GM18951 (cell line): ENCODE results near the gene ORMDL1.

Experiments
- POLR2A ChIP-seq: IDR thresholded peaks from 4 replicates; pipeline ENCODE4 v1.6.1; 2011; ENCODE audit warnings: mild to moderate bottlenecking; ENCODE audit not compliant: insufficient read length, insufficient read depth; ENCODE audit errors: extremely low read depth
- in situ Hi-C: fragments of 300-500 bp; cut with MboI; formaldehyde crosslinking; loops from one replicate; pipeline ENCODE4 v1.12.0; 2022; ENCODE audit warnings: low sequenced_read_pairs, mixed read lengths, inconsistent platforms; ENCODE audit not compliant: unreplicated experiment

Gene ORMDL1

GRCh38 chr2:189798312-189799029, 14.3 kb upstream of the ORMDL1 start:
- in situ Hi-C loops: loop anchor here (25.0 kb wide), 1 partner anchor 264 kb away; the partner anchor contains the start of gene MSTN
- no peak for TF ChIP-seq POLR2A

GRCh38 chr2:189797902-189798301, 13.8 kb upstream of the ORMDL1 start:
- no peak for TF ChIP-seq POLR2A
- in situ Hi-C loops: loop anchor here (25.0 kb wide), 1 partner anchor 264 kb away; the partner anchor contains the start of gene MSTN

DNA sequence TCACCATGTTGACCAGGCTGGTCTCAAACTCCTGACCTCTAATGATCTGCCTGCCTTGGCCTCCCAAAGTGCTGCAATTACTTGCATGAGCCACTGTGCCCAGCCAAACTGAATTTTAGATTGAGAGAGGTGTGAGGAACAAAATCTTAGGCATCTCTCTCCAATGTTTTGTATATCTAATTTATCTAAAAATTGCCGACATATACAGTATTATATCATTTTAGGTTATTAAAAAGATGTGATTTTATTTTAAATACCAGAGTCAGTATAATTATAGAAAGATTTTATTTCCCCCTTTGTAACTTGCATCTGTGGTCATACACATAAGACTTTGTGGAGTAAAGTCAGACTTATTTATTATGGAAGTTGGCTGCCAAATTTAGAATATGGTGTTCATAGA, 10.2 kb upstream of the ORMDL1 start:
- in situ Hi-C loops: loop anchor here (25.0 kb wide), 1 partner anchor 268 kb away; the partner anchor contains the start of gene MSTN
- no peak for TF ChIP-seq POLR2A

GRCh38 chr2:189791338-189792042, 7.4 kb upstream of the ORMDL1 start:
- TF ChIP-seq POLR2A: no peak

GRCh38 chr2:189783451-189783926, 650 bp downstream of the ORMDL1 start:
- in situ Hi-C loops: loop anchor here (25.0 kb wide), 1 partner anchor 279 kb away; the partner anchor contains the start of gene MSTN

More at GRCh38 chr2:189791338-189792042, 7.4 kb upstream of the ORMDL1 start:
- in situ Hi-C loops: loop anchor here (25.0 kb wide), 1 partner anchor 271 kb away; the partner anchor contains the start of gene MSTN

GRCh38 chr2:189782221-189782671, 1.9 kb downstream of the ORMDL1 start:
- in situ Hi-C loops: loop anchor here (25.0 kb wide), 1 partner anchor 280 kb away; the partner anchor contains the start of gene MSTN
- no peak for TF ChIP-seq POLR2A

More at GRCh38 chr2:189783451-189783926, 650 bp downstream of the ORMDL1 start:
- TF ChIP-seq POLR2A: no peak

GRCh38 chr2:189772212-189772611, 11.9 kb downstream of the ORMDL1 start:
- TF ChIP-seq POLR2A: no peak
- in situ Hi-C loops: loop anchor here (25.0 kb wide), 1 partner anchor 110 kb away; the partner anchor contains the start of genes ANKAR and ASNSD1

DNA sequence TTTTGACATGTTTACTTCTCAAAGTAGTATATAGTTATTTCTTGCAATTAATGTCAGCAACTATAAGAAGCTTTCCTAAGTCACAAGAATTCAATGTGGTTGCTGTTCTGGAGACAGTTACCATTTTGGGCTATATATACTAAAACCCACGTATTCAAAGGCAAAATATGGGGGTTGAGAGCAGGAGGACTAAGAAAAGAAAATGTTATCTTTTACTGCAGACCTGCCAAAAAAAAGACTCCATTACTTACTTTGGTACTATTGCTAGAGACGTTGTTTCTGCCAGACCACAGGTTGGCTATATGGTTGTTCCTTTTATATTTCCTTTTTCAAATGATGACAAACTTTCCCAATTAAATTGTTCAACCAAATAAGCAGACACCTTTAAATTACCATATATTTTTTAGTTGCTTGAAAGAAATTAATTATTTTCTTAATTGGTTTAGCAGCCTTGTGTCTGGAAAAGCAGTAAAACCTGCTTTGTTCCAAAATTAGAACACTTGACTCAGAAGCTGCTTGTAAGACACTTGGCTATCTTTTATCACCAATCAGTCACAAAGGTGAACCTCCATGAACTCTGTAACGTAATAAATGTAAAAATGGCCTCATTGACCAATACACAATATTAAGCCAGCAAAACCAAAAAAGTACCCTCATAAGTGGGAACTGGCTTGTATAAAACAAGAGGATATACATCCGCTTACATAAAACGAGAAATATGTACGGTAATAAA, 13.4 kb downstream of the ORMDL1 start:
- in situ Hi-C loops: loop anchor here (25.0 kb wide), 1 partner anchor 108 kb away; the partner anchor contains the start of genes ANKAR and ASNSD1
- TF ChIP-seq POLR2A: no peak

DNA sequence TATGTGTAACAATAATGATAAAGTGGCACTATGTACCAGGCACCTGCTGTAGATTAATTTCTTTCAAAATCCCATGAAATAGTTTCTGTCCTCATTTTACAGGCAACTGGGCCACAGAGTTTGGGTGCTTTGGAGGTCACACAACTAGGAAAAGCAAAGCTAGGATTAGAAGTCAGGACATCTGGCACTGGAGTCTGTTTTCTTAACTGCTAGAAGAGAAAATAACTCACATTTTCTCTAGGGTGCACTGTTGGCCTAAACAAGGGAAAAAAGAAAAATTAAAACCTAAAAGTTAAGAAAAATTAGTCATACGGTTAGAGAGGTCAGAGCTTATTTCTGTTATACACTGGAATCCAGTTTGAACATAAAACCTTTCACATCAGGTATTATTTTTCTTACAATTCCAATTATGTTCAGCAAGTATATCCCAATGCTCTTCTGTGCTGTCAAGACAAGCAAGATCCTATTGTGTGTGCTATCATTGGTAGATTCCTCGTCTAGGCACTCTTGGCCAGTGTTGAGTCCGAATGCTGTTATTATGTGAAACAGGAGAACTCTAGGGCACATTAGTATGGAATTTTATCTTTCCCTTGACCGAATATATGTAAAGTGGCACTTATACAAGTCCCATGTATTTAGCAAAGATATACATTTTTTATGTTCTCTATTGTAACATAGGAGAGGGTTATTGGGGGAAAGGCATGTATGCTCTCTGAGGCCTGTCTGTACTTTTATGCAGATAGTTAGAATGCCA, 20.1 kb downstream of the ORMDL1 start:
- TF ChIP-seq POLR2A: no peak
- in situ Hi-C loops: loop anchor here (25.0 kb wide), 1 partner anchor 102 kb away; the partner anchor contains the start of genes ANKAR and ASNSD1

DNA sequence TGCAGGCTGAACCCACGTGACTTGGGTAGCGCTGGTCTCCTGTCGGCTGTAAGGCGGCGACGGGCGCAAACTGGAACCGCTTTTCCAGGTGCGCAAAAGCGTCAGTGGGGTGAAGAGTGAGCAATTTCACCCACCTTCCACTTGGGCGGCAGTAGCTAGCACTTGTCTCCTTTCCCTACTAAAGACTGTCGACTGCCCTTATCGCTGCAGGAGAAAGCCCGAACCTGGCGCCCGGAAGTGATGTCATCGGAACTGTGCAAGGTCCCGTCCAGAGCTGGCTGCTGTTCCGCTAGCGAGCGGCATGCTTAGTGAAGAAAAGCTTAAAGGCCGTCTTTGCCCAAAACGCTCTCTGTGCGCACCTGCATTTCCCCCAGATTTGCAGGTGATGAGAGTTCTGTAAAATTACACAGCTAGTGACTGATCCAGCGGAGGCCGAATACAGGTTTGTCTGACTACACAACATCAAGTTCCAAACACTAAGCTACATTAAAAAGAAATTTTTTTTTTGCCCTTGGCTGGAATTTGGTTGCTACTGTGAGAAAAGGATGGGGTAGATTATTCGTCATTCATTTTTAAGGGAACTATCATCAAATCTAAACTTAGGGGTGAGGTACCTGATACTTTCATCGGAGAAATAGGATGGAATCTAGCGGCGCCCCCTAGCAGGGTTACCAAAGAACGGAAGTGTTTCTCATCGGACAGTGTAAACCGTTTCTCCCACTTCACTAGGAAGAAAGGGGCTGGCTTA, 21.4 kb downstream of the ORMDL1 start, which contains the start of gene OSGEPL1:
TSS of gene OSGEPL1 (minus strand) at position 242 of the 748 bp plus-strand sequence. CDS start 1,152 bp downstream, outside the sequence.
- peak; percentile 80 for TF ChIP-seq POLR2A
- in situ Hi-C loops: loop anchor here (25.0 kb wide), 1 partner anchor 100 kb away; the partner anchor contains the start of genes ANKAR and ASNSD1

DNA sequence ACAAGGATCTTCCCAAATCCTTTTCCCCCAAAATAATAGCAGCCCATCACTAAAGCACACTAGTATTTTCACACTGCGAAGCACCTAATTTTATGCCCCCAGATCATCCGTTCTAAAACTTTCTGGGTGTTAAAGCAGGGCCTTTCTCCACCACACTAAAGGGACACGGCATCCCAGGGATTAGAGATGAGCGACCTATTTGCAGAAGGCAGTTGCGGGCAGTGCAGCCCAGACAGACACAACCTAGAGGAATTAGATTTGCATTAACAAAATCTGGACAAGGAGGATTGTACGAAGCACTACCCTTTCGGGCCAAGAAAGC, 21.9 kb downstream of the ORMDL1 start:
- in situ Hi-C loops: loop anchor here (25.0 kb wide), 1 partner anchor 100 kb away; the partner anchor contains the start of genes ANKAR and ASNSD1
- no peak for TF ChIP-seq POLR2A

GRCh38 chr2:189760154-189760553, 24.0 kb downstream of the ORMDL1 start:
- in situ Hi-C loops: loop anchor here (25.0 kb wide), 1 partner anchor 98 kb away; the partner anchor contains the start of genes ANKAR and ASNSD1
